IPS-15b (cell line): ENCODE data around the gene TMEM44.
"Not testable (repeated sequence)": the region's sequence is repeated elsewhere in the genome, so short reads cannot be mapped to it uniquely, and the experiment has no call there.

Experiments
- H3K27me3 ChIP-seq: one replicate; pipeline ENCODE4 v1.6.1; 2013; ENCODE audit warnings: low read length; ENCODE audit not compliant: control insufficient read depth, insufficient read depth
- H3K36me3 ChIP-seq: one replicate; pipeline ENCODE4 v1.6.1; 2013; ENCODE audit warnings: low read length; ENCODE audit not compliant: control insufficient read depth, insufficient read depth
- H3K4me1 ChIP-seq: one replicate; pipeline ENCODE4 v1.6.1; 2013; ENCODE audit warnings: mild to moderate bottlenecking, low read length; ENCODE audit not compliant: control insufficient read depth, insufficient read depth
- H3K4me3 ChIP-seq: one replicate; pipeline ENCODE4 v1.5.1; 2013; ENCODE audit warnings: low read depth, low read length
- H3K9ac ChIP-seq: one replicate; pipeline ENCODE4 v1.6.1; 2013; ENCODE audit warnings: low read depth, mild to moderate bottlenecking, low read length
- H3K9me3 ChIP-seq: one replicate; pipeline ENCODE4 v1.6.1; 2013; ENCODE audit warnings: mild to moderate bottlenecking, low read length; ENCODE audit not compliant: control insufficient read depth, insufficient read depth

TMEM44 gene

DNA sequence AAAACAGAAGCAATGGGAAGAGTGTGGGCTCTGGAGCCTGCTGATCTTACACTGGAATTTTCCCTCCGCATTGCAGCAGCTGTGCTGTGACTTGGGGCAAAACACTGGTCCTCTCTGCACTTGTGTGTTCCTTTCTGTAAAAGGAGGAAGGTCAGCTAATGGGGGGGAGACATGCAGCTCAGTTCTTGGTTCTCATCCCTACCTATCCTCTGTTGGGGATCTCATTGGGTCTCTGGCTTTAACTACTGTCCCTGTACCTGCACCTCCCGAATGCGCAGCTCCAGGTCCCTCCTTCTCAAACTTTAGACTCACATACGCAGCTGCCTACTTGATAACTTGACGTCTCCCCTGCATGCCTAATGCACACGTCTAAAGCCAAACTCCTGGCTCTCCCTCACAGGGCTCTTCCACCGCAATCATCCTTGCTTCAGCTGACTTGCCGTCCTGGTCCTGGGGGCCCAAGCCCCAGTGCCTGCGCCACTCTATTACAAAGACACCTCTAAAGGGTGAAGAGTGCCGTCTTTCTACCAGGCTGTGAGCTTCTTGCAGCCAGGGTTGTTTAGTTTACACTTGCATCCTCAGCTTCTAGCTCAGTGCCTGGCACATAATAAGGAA is 5.9 kb upstream of the TMEM44 start:
- H3K9ac ChIP-seq = no peak overlapping the region
- peaks cover 23% of the 10 kb centered on the region for H3K36me3 ChIP-seq
- no peak overlapping the region for H3K4me3 ChIP-seq
- H3K4me1 ChIP-seq = peaks cover 2% of the 10 kb centered on the region
- H3K9me3 ChIP-seq = no peaks in the 10 kb centered on the region
- no peaks in the 10 kb centered on the region for H3K27me3 ChIP-seq

DNA sequence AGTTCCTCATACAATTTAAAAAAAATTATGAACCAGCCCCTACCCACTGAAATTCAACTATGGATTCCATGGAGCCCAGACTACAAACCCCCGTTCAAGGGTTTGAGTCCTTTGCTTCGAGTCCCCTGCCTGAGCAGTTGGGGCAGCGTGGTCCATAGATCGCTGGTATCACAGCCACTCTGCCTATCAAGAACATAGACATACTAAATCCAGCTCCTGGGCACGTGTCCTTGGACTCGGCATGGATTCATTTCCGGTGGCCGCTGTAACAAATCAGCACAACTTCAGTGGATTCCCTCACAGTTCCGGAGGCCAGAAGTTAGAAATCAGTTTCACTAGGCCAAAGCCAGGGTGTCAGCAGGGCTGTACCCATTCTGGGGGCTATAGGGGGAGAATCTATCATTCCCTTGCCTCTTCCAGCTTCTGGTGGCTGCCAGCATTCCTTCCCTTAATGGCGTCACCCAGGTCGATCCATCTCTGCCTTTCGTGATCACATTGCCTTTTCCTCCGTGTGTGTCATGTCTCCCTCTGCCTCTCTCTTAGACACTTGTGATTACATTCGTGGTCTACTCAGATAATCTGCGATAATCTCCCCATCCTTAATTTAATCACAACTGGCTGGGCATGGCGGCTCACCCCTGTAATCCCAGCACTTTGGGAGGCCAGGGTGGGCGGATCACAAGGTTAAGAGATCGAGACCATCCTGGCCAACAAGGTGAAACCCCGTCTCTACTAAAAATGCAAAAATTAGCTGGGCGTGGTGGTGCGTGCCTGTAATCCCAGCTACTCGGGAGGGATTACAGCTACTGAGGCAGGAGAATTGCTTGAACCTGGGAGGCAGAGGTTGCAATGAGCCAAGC is 4.6 kb upstream of the TMEM44 start:
- H3K9ac ChIP-seq = no peak overlapping the region
- H3K4me1 ChIP-seq = peaks cover 2% of the 10 kb centered on the region

DNA sequence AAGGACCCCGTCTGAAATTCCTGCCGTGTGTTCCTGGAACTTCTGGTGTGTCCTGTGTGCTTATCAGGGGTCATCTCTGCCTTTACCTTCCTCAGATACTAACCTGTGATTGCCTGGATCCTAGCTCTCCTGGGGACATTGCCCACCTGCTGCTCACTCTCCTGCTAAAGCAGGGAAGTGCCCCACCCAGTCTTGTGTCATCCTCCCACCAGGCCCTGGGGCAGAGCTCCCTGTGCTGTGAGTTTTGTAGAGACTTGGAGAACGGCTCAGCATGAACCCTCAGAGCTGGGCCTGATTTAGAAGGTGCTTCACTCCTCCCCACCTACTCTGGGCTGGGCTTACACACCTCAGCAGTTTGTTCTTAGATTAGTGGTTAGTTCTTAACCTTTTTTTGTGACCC is 3.8 kb upstream of the TMEM44 start:
- peaks cover 16% of the 10 kb centered on the region for H3K36me3 ChIP-seq
- H3K4me1 ChIP-seq = peaks cover 2% of the 10 kb centered on the region
- H3K9me3 ChIP-seq = no peaks in the 10 kb centered on the region
- H3K27me3 ChIP-seq = no peaks in the 10 kb centered on the region
- no peak overlapping the region for H3K9ac ChIP-seq
- H3K4me3 ChIP-seq = no peak overlapping the region

More for the DNA sequence above, 4.6 kb upstream of the TMEM44 start:
- Histone ChIP-seq H3K36me3 (peaks cover 21% of the 10 kb centered on the region), H3K9me3 (no peaks in the 10 kb centered on the region), H3K27me3 (no peaks in the 10 kb centered on the region), H3K4me3 (no peak overlapping the region)

DNA sequence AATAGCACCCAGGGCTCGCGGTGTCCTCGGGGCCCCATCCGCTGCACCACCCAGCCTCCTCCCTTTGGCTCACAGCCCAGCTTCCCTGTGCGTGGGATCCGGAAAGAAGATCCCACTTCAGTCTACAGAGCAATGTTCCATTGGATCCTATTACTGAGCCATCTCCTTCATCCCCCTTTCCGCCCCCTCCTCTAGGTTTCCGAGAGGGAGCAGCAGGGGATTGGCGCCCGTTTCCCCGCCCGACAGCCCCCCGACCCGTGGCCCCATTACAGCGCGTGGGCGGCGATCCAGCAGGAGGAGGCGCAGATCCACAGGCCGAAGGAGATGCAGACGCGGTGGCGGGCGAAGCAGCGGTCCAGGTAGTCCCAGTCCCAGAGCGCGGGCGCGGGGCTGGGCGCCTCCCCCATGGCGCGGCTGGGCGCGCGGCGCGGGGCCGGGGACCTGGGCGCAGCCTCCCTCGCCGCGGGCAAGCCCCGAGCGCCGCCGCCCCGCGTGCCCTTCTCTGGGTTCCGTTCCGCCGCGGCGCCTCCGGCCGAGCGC is 340 bp downstream of the TMEM44 start:
- Histone ChIP-seq H3K9ac (peak overlapping the region; percentile 12), H3K4me1 (peaks cover 2% of the 10 kb centered on the region), H3K9me3 (peaks cover 4% of the 10 kb centered on the region), H3K36me3 (peaks cover 11% of the 10 kb centered on the region), H3K27me3 (no peaks in the 10 kb centered on the region), H3K4me3 (peak overlapping the region; percentile 80)

DNA sequence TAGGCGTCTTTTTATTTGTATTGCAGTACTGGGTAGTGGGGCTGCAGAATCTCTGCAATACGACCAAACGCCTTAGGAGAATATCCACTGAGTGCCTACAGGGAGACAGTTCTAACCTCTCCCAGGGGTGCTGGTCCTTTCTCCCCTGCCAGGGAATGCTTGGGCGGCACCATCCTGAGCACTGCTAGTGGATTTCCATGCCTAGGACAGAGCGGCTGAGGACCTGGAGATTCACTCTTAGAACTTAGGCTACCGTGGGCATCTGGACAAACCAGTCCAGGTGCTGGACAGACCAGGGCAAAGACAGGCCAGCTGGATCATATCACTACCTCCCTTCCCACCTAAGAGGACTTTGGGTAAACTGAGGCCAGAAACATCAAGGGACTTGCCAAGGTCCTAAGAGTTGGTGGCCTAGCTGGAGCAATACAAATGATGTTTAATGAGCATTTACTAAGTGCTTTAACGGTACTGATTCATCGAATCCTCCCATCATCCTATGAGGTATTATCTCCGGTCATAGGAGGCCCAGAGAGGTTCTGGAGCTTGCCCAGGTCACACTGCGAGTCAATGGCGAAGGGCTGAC is 902 bp downstream of the TMEM44 start:
- Histone ChIP-seq H3K36me3 (peaks cover 11% of the 10 kb centered on the region), H3K9me3 (peaks cover 4% of the 10 kb centered on the region), H3K4me3 (peak overlapping the region; percentile 80), H3K27me3 (no peaks in the 10 kb centered on the region), H3K4me1 (peaks cover 2% of the 10 kb centered on the region), H3K9ac (peak overlapping the region; percentile 12)

DNA sequence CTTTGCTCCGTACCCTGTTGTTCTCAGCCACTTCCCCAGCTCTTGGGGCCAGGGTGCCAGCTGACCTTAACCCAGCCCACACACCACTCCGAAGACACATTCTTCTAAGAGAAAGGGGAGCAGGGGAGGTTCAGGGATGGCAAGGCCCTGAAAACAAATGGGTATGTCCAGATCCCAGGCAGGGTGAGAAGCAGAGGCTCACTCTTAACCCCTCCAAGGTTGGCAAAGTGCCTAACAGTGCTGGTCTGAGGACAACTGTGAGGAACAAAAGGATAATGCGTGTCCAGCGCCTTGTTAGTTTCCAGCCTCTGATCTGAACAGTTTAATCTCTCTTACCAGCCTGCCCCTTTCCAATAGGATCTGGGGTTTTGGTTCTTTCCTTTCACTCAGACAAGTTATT is 1.5 kb downstream of the TMEM44 start:
- Histone ChIP-seq H3K9me3 (peaks cover 4% of the 10 kb centered on the region), H3K4me3 (no peak overlapping the region), H3K36me3 (peaks cover 11% of the 10 kb centered on the region), H3K4me1 (no peaks in the 10 kb centered on the region), H3K27me3 (no peaks in the 10 kb centered on the region), H3K9ac (no peak overlapping the region)

DNA sequence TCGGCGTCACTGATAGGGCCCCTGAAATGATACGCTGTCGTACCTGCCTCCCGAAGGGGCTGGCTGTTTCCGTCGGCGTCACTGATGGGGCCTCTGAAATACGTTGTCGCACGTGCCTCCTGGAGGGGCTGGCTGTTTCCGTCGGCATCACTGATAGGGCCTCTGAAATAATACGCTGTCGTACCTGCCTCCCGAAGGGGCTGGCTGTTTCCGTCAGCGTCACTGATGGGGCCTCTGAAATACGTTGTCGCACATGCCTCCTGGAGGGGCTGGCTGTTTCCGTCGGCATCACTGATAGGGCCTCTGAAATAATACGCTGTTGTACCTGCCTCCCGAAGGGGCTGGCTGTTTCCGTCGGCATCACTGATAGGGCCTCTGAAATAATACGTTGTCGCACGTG is 2.5 kb downstream of the TMEM44 start:
- H3K36me3 ChIP-seq = peaks cover 16% of the 10 kb centered on the region
- H3K9me3 ChIP-seq, H3K4me3 ChIP-seq, H3K9ac ChIP-seq, H3K4me1 ChIP-seq, H3K27me3 ChIP-seq: not testable (repeated sequence)

DNA sequence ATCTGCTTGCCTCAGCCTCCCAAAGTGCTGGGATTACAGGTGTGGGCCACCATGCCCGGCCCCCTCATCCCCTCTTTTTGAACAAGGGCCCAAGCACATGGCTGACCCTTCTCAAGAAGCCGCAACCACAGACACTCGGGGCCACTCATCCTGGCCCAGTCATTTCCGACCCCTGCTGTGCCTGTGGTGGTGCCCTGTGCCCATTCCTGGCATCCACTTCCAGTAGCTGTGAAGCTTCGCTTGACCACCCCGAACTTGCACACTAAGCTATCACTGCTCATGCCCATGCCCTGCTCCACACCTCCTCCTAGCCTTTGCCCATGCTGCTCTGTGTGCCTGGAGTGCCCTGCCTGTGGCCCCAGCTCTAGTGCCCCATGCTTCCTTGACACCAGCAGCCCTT is 8.3 kb downstream of the TMEM44 start:
- H3K4me3 ChIP-seq = no peak overlapping the region
- no peak overlapping the region for H3K9ac ChIP-seq
- H3K9me3 ChIP-seq = peaks cover 4% of the 10 kb centered on the region
- no peaks in the 10 kb centered on the region for H3K27me3 ChIP-seq
- no peaks in the 10 kb centered on the region for H3K4me1 ChIP-seq
- H3K36me3 ChIP-seq = peaks cover 17% of the 10 kb centered on the region

DNA sequence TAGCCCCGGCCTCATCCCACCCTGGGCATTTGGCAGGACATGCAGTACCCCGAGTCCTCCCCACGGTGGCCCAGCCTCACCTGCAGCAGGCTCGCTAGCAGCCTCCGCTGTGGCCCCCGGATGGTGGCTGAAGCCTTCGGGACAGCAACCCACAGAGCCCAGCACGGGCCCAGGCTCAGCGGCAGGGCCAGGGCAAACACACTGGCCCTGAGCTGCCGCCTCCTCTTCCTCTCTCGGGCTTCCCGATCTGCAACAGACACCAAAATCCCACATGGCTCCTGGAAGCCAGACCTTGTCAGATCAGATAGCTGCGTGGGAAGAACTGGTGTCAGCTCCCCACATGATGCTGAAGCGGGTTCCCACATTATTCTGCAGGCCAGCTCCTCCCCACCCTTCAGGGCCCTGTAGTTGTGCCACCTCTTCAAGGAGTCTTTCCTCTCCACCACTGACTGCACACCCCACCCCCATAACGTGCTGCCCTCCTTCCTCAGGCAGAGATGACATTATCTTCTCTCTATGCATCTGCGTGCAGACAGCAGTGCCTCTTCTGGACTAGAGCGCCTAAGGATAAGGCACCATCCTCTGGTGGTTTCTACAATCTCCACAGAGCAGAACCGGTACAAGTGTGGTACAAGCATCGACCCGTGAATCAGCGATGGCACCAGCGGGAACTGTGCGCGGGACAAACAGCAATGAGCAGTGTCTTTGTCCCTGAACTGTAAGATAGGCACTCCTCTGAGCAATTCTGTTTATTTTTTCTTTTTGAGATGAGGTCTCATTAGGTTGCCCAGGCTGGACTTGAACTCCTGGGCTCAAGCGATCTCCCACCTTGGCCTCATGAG is 9.5 kb downstream of the TMEM44 start:
- H3K4me1 ChIP-seq = no peaks in the 10 kb centered on the region
- H3K36me3 ChIP-seq = peaks cover 13% of the 10 kb centered on the region
- H3K27me3 ChIP-seq = no peaks in the 10 kb centered on the region
- no peak overlapping the region for H3K9ac ChIP-seq
- H3K9me3 ChIP-seq = no peaks in the 10 kb centered on the region
- H3K4me3 ChIP-seq = no peak overlapping the region

DNA sequence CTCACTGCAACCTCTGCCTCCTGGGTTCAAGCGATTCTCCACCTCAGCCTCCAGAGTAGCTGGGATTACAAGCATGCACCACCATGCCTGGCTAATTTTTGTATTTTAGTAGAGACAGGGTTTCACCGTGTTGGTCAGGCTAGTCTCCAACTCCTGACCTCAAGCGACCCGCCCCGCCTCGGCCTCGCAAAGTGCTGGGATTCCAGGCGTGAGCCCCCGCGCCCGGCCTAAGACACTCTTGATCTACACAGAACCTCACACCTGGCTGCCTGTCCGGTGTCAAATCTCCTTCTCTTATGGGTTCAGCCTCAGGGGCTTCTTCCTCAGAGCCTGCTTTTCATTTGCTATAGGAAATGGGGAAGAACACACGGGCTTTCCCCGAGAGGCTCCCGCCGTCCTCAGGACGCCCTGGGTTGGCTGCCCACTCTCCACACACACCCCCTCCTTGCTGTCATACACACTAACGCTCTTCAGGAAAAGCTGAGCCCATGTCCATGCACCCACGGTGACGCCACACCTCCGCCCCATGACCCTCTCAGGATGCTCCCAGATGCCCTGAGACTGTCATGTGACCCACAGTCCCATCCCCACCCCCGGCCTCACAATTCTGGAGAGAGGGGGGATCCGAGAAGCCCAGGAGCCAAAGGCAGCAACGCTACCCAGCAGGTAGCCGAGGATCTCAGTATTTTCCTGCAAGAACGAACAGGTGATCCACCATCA is 10.4 kb downstream of the TMEM44 start:
- Histone ChIP-seq H3K27me3 (no peaks in the 10 kb centered on the region), H3K4me1 (no peaks in the 10 kb centered on the region), H3K9me3 (no peaks in the 10 kb centered on the region), H3K4me3 (no peak overlapping the region), H3K36me3 (peaks cover 13% of the 10 kb centered on the region), H3K9ac (no peak overlapping the region)

DNA sequence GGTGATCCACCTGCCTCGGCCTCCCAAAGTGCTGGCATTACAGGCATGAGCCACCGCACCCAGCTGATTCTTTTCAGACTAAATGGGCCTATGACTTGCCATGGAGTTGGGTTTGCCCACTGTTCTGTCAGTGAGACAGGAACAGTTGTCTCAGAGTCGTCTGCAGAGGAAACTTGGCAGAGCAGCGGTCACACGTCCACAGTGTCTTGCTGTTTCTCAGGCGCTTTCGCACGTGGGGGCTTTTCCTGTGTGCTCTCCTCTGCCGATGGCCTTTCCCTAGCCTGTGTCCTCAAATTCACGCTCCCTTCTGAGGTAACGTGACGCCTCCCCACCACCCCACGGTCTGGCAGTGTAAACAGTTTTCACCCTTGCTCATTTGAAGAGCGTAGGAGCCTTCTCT is 11.3 kb downstream of the TMEM44 start:
- no peaks in the 10 kb centered on the region for H3K4me1 ChIP-seq
- H3K9ac ChIP-seq = no peak overlapping the region
- H3K36me3 ChIP-seq = peaks cover 13% of the 10 kb centered on the region
- no peaks in the 10 kb centered on the region for H3K9me3 ChIP-seq
- no peak overlapping the region for H3K4me3 ChIP-seq
- no peaks in the 10 kb centered on the region for H3K27me3 ChIP-seq
